Stimulated activated CD4-positive, alpha-beta T cell treated with anti-CD3 and anti-CD28 coated beads, Interleukin-15, amount 100 ng/mL, for 48 hours (primary cell): ENCODE data around the gene PARP12.

Experiments
- DNase-seq, 2 donors: peaks; one replicate each; pipeline ENCODE4 v3.0.0-alpha.2; 2020; ENCODE audit warnings: low read depth in 2 of 2

PARP12 gene

DNA sequence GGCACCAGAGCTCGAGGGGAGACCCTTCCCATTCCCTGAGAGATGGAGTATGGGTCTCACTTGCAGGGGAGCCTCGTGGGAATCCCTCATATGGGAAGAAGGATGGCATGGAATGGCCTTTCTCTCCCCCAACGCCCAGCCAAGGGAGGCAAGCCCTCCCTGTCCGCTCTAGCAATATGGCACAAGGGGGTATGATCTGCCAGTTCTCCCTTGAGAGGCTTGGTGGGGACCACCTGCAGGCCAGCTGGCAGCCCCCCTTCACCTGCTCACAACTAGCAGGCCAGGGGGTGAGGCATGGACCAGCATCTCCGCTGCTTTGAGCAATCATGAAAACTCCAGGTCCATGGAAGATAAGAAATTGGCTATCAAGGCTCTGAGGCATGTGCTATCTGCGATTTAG lies 70.8 kb downstream of the PARP12 start:
- DNase-seq: no peak

DNA sequence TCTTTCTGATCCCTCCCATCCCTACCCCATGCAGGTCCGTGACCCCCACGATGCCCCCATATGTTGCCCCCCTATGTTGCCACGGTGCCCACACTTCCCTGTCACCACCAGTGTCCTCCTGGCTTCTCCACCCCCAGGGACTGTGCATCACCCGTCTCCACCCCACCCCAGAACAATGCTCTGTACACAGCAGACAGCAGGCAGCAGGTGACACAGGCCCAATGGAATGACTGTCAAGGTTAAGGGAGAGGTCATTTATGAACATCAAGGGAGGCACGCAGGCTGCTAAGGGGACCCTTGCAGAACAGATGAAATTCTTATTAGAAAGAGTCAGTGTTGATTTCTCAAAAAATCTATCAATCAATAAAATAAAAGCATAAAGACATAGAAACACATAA lies 71.5 kb downstream of the PARP12 start:
- DNase-seq: no peak

DNA sequence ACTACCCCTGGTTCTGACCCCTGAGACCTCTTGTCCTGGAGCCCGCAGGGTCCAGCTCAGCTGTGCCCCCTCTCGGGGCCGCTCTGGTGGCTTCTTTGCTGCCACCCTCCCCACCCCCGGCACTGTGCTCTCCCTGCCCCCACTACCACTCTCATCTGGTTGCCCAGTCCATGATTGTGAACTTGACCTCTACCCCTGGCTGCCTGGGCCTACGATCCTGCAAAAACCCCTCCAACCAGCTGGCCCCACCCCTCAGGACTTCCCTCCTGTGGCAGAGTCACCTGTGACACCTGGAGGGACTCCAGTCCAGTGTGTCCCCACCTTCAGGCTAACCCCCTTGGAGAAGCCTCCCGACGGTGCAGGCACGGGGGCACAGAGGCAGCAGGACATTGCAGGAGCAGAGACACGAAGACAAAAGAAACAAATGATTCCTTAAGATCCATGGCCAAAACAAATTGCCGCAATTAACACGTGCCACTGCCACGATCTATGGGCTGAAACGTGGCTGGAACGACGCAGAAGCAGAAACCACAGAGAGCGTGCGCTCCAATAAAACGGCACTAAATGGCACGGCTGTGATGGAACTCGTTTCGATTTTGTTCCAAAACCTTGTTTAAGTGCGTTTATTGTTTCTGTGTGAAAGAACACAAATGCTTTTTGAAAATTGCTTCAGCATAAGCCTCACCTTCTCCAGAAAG lies 72.0 kb downstream of the PARP12 start:
- no peak for DNase-seq

DNA sequence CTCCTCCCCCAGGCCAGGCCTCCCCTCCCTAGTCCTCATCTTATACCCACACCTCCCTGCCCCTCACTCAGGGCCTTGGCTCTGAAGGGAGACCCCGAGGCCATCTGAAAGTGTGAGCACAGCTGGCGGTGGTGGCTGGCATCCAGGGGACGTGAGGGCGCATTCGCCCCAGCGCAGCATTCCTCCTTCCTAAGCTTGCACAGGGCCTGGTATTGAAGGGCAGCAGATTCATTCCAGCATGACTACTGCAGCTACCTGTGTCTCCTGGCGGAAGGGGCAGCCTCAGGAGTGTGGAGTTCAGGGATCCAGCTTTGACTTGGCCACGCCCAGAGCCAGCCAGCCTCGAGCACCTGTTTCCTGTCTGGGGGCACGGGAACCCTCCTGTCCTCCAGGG lies 72.6 kb downstream of the PARP12 start:
- DNase-seq: no peak

DNA sequence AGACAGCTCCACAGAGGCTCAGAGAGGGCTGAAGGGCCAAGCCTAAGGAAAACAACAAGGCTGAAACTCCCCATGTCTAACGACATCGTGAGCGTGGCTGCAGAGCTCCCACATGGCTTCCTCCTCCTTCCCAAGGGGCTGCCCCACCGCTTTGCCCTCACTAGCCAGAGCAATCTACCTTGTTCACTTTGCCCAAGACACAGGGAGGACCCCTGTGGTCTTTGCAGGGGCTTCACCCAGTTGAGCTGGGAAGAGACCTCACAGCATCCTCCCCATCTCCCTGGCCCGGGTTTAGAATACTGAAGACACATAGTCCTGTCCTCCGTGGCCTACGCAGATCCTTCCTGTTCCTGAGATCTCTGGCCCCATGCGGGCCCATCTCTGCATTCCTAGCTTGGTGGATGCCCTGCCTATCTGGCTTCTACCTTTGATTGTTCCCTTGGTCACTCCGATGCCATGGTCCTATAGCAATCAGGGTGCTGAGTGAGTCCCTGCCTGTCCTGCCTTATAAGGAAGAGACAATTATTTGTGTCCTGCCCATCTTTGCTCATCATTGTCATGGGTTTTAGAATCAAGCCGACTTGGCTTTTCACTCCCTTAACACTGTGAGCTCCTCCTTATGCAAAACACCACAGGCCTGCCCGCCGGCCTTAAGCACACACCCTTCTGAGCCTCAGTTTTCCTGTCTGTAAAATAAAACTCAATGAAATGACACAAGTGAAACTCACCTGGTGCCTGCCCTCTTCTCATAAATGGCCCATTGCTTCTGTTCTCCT lies 73.2 kb downstream of the PARP12 start:
- no peak for DNase-seq

DNA sequence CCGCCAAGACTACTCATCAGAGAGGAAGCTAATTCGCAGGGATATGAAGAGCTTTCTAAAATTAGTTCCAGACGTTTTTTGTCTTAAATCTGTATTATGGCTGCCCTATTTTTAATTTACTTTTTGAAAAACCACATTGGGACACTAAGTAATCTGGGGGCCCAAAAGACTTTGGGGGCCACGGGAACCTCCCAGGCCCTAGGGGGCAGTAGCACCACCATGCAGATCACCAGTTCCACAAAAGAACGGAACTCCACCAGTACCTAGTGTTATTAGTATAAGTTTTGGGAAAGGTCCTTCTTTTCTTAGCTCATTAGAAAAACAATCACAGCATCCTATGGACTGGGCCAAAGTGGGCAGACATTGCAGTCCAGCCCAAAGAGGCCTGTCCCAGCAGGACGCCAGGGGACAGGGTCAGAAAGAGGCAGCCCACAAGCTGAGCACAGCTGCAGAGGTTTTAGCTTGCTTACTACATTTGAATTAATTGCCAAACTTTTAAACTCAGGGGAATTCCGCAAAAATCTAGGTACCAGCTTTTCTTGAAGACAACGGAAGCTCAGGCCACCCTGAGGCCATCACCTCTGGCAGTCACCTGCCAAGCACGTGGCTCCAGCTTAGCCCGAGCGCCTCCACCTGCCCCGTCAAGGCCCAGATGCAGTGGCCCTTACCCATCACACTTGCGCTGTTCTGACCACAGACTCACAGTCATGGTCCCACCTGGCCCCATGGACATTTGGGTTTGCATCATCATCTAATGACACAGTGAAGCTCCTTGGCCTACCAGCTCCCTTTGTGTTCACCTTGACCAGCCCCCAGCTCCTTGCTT lies 74.8 kb downstream of the PARP12 start:
- DNase-seq: no peak

DNA sequence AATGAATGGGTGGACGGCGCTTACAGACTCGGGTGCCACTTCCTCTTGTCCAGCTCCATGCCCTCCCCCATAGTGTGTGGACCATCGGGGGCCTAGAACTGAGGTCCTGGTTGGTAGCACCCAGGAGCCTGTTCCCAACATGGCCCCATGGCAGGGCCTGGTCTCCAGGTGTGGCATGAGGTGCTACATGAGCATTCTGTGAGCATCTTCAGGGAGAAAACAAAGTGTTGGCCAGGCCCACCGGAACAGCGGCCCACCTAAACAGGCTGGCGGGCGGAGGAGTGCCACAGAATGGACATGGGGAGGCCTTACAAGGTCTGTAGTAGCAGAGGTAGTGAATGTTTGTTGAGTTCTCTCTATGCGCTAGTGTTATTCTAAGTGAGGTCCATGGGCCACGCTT lies 76.9 kb downstream of the PARP12 start:
- no peak for DNase-seq

DNA sequence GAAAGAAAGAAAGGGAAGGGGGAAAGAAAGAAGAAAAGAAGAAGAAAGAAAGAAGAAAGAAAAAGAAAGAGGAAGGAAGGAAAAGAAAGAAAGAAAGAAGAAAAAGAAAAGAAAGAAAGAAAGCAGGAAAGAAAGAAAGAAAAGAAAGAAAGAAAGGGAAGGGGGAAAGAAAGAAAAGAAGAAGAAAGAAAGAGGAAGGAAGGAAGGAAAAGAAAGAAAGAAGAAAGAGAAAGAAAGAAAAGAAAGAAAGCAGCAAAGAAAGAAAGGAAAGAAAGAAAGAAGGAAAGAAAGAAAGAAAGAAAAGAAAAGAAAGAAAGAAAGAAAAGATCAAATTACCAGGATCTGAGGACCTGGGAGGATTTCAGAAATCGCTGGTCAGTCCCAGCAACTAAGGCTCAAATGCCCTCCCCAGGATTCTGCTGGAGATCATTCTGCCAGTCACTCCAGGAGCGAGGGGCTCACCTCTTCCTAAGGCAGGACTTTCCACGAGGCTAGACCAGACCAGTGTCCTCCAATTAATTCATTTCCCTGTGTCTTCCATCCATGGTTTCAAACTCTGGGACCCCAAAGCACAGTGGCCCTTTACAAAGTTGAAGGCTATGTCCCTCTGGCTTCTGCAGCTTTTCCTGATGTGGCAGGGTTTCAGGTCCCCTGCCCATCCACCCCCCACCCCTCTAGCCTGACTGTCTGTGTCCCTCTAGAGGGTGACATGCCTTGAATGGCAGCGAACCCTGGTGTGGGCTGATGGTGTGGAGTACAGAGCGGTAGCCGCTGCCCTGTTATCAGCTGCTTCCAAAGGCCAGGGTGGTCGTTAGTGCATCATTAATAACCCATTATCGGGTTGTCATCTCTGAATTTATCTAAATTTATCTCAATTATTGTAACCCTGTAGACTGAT lies 77.9 kb downstream of the PARP12 start:
- DNase-seq: no peak

DNA sequence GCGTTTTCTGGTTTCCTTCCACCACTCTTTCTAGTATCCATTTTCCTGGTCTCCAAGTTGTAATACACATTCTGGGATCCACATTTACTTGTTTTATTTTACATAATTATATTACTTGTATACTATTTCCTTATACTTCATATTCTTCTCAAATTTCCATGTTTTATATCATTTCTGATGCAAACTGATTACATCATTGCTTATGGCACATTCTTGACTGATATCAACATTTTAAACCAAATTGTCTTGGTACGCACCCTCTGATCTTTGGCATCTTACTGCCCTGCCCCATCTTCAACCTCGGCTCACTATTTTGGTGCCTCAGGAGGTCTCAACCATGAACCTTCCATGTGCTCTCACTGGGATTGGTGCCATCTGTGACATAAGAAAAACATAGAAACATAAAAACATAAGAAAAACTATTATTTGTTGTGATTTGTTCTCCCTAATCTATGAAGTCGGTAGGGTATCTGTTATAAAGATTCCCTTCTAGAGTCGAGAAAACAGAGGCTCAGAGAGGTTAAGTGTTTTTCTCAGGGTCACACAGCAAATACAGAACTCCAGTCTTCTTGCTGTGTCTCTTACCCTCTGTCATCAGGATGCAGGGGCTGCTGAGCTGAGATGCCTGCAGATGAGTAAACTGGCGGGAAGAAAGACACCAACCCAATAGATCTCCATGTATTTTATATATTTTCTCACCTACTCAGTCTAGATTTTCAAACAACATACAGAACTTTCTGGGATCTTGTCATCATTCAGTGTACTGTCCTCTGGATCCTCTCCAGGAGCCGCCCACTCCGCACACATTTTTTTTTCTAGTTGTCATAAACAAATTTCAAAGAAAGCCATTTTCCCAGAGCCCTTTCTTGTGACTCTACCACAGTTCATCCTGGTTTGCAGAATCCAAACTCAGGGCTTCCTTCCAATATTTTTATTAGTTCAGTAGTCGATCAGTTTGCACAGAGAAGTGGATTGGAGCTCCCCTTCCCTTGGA lies 79.5 kb downstream of the PARP12 start:
- no peak for DNase-seq

DNA sequence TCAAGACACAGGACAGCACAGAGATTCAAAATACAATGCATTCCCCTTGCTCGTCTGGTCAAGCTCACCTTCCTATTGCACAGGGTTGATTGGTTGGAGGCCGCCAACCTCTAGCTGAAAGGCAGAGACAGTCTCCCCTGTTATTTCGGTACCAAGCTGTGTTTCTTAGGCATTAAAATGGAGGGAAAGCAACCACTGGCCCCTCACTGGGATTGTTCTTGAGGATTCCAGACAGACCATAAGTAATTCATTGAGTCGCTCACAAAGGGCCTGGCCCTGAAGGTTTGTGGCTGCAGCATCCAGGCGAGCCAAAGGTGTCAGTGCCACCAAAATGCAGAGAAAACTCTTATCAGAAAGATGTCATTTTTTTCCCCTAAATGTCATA lies 81.2 kb downstream of the PARP12 start:
- no peak for DNase-seq

DNA sequence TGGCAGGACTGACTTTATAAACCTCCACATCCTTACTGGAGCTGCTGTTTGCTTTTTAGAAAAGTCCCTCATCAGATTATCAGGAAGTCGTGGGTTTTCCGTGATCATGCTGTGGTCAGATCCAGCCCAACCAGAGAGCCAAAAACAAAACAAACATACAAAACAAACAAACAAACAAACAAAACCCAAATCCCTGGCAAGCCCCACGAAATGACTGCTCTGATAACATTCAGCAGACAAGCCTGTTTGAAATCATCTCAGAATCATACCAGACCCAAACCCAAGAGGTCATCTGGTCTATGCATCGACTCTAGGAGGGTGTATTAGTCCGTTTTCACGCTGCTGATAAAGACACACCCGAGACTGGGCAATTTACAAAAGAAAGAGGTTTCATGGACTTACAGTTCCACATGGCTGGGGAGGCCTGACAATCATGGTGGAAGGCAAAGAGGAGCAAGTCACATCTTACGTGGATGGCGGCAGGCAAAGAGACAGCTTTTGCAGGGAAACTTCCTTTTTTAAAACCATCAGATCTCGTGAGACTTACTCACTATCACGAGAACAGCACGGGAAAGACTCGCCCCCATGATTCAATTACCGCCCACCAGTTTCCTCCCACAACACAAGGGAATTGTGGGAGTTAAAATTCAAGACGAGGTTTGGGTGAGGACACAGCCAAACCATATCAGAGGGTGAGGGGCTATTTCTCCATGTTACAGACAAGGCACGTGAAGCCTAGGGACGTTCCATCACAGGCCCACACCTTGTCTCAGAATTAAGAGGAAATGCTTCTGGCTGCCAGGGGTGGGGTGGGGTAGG lies 85.7 kb downstream of the PARP12 start:
- no peak for DNase-seq

DNA sequence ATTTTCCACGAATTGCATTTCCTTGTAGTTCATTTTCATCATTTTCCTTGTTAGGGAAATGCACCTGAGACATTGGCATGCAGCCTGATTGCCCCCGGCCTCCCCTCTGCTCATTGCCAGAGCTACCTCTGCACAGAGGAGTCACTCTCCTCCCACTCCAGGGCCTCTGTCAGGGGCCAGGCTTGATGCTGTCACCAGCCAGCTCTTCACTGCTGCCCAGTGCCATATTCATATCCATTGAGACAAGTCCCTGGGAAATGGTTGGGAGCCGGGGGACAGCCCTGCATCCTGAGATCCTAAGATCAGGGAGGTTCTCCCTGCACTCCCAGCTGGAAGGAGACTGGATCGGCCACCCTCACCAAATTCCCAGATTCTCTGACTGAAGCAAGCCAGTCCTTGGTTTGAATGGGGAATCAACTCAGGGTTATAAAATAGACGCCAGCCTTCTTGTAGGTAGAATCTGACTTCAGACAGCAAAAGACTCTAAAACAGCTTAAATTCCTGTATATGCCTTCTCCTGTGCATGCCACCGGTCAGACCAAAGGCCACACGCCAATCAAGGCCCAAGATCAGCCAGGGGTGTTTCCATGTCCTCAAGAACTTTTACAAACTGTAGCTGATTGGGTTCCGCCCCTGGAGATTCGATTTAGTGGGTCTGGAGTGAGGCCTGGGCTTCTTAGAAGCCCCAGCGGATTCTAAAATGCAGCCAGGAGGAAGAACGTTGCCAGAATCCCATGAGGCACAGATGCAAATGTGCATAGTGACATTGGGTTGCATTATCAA lies 86.5 kb downstream of the PARP12 start:
- DNase-seq: no peak

DNA sequence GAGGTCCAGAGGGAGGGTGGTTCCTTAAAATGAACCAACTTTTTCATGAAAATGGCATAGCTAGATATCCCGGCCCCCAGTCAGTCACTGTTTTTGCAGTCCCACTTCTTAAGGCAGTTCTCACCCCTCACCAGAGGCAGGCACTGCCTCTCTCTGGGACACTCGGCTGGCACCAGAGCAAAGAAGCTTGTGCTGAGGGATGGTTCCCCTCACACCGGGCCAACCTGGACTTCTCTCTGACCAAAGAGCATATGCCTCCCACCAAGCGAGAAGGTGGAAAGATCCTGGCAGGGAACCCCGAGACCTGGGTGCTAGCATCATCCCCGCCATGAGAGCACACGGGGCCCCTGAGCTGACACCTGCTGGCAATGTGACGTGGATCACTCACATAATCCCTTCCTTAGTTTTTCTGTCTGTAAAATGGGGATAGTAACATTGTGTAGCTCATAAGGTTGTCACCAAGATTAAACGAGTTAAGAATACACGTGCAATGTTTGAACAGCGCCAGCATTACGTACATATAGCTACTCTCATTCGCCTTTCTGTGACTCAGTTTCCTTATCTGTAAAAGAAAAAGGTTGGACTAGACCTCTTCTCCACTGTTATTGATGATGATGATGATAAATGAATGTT lies 88.5 kb downstream of the PARP12 start:
- no peak for DNase-seq
